ENCODE data around the gene MTMR2. TPM values are rescaled to one million over a fixed set of nuclear protein-coding genes. Genes with fewer than 3 reads are reported as not detected.
A peak's percentile ranks its signal among the peaks of the same experiment; 100 is the strongest.

Gene MTMR2
- total RNA-seq, 2 experiments from 2014 or later, result 36.5 to 39.7 TPM

DNA sequence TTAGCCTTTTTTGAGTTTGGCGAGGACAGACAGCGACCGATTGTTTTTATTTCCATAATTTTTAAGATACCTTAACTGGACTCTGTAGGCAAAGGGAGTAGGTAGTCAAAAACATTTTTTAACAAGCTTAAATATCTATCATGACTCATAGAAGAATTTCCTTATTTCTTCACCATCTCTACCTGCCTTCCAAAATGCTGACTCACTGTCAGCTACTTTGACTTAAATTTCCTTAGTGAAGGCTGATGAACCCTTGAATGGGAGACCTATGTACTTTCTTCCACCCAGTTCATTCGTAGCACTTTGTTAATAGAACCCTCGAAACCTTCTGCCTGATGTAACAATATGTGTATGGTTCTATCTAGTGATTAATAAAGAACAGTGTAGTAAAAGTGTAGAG, 1.1 kb upstream of the MTMR2 start:
- Mint-ChIP-seq H3K4me3 (peak overlapping the region; percentile 95), H3K9me3 (no peaks in the 10 kb centered on the region), H3K36me3 (ENCODE audit: low read depth) (peaks cover 4% of the 10 kb centered on the region), H3K27me3 (no peaks in the 10 kb centered on the region), H3K27ac (peak overlapping the region; percentile 61), H3K4me1 (ENCODE audit: low read depth) (peaks cover 16% of the 10 kb centered on the region)
- DNase-seq (no peak), ATAC-seq (no peak)
- CTCF ChIA-PET, result interaction anchor here (1.5 kb wide), 1 partner anchor 9 kb away, joined by 5 read pairs; no protein-coding TSS in a partner anchor
- intact Hi-C loops (cut with micrococcal nuclease), result no loop called here
- POLR2A ChIA-PET, result no interaction called here
- TF ChIP-seq, protein P1, sequence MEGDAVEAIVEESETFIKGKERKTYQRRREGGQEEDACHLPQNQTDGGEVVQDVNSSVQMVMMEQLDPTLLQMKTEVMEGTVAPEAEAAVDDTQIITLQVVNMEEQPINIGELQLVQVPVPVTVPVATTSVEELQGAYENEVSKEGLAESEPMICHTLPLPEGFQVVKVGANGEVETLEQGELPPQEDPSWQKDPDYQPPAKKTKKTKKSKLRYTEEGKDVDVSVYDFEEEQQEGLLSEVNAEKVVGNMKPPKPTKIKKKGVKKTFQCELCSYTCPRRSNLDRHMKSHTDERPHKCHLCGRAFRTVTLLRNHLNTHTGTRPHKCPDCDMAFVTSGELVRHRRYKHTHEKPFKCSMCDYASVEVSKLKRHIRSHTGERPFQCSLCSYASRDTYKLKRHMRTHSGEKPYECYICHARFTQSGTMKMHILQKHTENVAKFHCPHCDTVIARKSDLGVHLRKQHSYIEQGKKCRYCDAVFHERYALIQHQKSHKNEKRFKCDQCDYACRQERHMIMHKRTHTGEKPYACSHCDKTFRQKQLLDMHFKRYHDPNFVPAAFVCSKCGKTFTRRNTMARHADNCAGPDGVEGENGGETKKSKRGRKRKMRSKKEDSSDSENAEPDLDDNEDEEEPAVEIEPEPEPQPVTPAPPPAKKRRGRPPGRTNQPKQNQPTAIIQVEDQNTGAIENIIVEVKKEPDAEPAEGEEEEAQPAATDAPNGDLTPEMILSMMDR (IDR thresholded peaks at IDR 0.05), result no peak

DNA sequence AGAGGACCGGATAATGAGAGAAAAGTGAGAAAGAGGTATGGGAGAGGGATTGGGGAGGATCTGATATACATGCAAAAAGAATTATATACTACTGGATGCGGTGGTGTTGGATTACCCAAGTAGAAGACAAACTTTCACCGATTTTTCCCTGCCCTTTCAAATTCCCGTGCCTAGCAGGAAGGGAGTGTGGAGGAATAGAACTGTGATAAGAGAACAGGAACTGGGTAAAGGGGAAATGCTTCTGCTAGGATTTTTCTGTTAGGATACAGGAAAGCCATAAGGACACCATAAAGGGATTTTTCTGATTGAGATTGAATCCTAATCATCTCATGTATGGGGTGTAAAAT, 480 bp upstream of the MTMR2 start:
- TF ChIP-seq, protein P1 (IDR thresholded peaks at IDR 0.05), result no peak
- H3K4me1 Mint-ChIP-seq (ENCODE audit: low read depth), result peaks cover 16% of the 10 kb centered on the region
- ATAC-seq (no peak), DNase-seq (no peak)
- ChIA-PET CTCF (interaction anchor here (1.5 kb wide), 1 partner anchor 9 kb away, joined by 5 read pairs; no protein-coding TSS in a partner anchor), POLR2A (no interaction called here)
- H3K27me3 Mint-ChIP-seq, result no peaks in the 10 kb centered on the region
- H3K4me3 Mint-ChIP-seq, result peak overlapping the region; percentile 95
- peak overlapping the region; percentile 100 for H3K27ac Mint-ChIP-seq
- H3K36me3 Mint-ChIP-seq (ENCODE audit: low read depth), result peaks cover 4% of the 10 kb centered on the region
- intact Hi-C loops (cut with micrococcal nuclease), result no loop called here
- H3K9me3 Mint-ChIP-seq, result no peaks in the 10 kb centered on the region

GRCh38 chr11:95923439-95923727, 524 bp downstream of the MTMR2 start:
- ATAC-seq (peak; percentile 12), DNase-seq (peak; percentile 14)
- Mint-ChIP-seq H3K4me1 (ENCODE audit: low read depth) (peaks cover 20% of the 10 kb centered on the region), H3K36me3 (ENCODE audit: low read depth) (peaks cover 4% of the 10 kb centered on the region), H3K27ac (peak overlapping the region; percentile 100), H3K27me3 (no peaks in the 10 kb centered on the region), H3K9me3 (no peaks in the 10 kb centered on the region), H3K4me3 (peak overlapping the region; percentile 95)
- ChIA-PET CTCF (interaction anchor here (1.4 kb wide), 2 partner anchors 87 to 129 kb away, joined by 3 read pairs; no protein-coding TSS in a partner anchor), POLR2A (interaction anchor here (1.1 kb wide), 1 partner anchor 59 kb away, joined by 3 read pairs; no protein-coding TSS in a partner anchor)
- TF ChIP-seq, protein P1 (IDR thresholded peaks at IDR 0.05), result no peak
- intact Hi-C loops (cut with micrococcal nuclease), result no loop called here

- no peak for DNase-seq
- TF ChIP-seq, protein P1 (IDR thresholded peaks at IDR 0.05), result no peak
- Mint-ChIP-seq H3K27me3 (no peaks in the 10 kb centered on the region), H3K4me1 (ENCODE audit: low read depth) (peaks cover 20% of the 10 kb centered on the region), H3K36me3 (ENCODE audit: low read depth) (peaks cover 4% of the 10 kb centered on the region), H3K9me3 (no peaks in the 10 kb centered on the region), H3K27ac (peak overlapping the region; percentile 100), H3K4me3 (peak overlapping the region; percentile 95)
- ChIA-PET CTCF (interaction anchor here (1.2 to 1.4 kb wide), 4 partner anchors 16 to 129 kb away, joined by 3 read pairs; no protein-coding TSS in a partner anchor), POLR2A (interaction anchor here (0.8 to 1.5 kb wide), 3 partner anchors 15 to 132 kb away, joined by 3 to 4 read pairs (median 3); partner anchors contain the start of gene CEP57)
- intact Hi-C loops (cut with micrococcal nuclease), result no loop called here
- no peak for ATAC-seq
Measured at GRCh38 chr11:95922536-95923438, 1.1 kb downstream of the MTMR2 start.

GRCh38 chr11:95922099-95922498, 1.8 kb downstream of the MTMR2 start:
- Mint-ChIP-seq H3K27ac (no peak overlapping the region), H3K4me3 (peak overlapping the region; percentile 95), H3K27me3 (no peaks in the 10 kb centered on the region), H3K36me3 (ENCODE audit: low read depth) (peaks cover 4% of the 10 kb centered on the region), H3K9me3 (no peaks in the 10 kb centered on the region), H3K4me1 (ENCODE audit: low read depth) (peaks cover 20% of the 10 kb centered on the region)
- intact Hi-C loops (cut with micrococcal nuclease), result no loop called here
- CTCF ChIA-PET, result interaction anchor here (1.2 to 1.3 kb wide), 2 partner anchors 15 to 72 kb away, joined by 3 read pairs; no protein-coding TSS in a partner anchor
- POLR2A ChIA-PET, result interaction anchor here (0.8 to 1.5 kb wide), 2 partner anchors 14 to 132 kb away, joined by 3 to 4 read pairs; partner anchors contain the start of gene CEP57
- DNase-seq (no peak), ATAC-seq (no peak)
- TF ChIP-seq, protein P1 (IDR thresholded peaks at IDR 0.05), result no peak

All from activated CD8-positive, alpha-beta T cell treated with anti-CD3 and anti-CD28 coated beads for 36 hours (primary cell).